ENCODE data around the gene OLFM4.
A peak's percentile ranks its signal among the peaks of the same experiment; 100 is the strongest.

The OLFM4 gene

DNA sequence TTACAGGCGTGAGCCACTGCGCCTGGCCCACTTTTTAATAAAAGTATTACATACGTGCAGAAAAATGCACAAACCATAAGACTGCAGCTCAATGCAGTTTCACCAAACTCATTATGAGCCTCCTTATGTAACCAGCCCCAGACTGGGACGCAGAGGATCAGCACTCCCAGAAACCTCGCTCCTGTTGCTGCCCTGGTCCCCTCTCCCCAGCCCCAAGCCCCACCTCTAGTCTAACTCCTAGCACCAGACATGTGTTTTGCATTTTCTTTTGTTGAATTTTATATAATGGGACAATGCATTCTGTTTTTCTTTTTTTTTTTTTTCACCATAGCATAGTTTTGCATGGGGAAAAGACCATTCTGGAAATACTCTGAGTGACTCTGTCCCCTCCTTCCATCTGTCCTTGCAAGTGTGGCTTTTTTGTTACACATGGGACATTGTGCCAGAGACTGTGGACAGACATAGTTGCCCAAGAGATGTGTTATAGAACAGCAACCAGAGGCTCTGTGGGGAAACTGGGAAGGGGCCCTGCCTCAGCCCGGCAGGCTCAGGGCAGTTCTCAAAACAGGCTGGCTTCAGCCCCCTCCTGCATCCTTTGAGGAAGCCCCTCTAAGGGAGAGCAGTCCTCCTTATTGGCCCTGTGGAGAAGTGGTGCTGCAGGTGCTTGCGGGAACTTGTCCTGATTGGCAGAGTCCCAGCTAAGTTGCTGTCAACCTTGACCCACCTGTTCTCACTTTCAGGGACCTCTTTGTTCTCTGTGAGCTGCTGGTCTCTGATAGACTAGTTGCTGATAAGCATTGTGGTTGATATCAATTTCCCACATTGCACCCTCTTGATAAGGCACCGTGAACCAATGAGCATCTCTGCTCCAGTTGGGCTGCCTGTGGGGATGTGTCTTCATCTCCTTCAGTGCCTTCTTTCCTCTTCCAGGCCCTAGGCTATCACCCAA is 13.8 kb upstream of the OLFM4 start:
- DNase-seq = no peak

DNA sequence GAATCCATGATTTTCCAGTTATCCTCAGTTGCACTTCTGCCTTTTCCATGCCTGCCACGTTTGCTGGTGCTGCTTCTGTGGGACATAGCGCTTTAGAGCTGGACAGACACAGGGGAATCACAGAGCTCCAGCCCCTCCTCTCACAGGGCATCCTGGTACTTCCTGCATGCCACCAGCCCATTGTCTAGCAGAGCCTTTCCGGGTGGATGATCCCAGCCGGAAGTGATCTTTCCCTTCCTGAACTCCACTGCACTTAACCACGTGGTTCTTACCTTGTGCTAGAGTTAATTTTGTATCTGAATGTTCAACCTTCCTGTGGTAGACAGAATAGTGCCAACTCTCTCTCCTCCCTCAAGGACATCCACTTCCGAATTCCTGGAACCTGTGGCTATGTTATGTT is 12.6 kb upstream of the OLFM4 start:
- no peak for DNase-seq

DNA sequence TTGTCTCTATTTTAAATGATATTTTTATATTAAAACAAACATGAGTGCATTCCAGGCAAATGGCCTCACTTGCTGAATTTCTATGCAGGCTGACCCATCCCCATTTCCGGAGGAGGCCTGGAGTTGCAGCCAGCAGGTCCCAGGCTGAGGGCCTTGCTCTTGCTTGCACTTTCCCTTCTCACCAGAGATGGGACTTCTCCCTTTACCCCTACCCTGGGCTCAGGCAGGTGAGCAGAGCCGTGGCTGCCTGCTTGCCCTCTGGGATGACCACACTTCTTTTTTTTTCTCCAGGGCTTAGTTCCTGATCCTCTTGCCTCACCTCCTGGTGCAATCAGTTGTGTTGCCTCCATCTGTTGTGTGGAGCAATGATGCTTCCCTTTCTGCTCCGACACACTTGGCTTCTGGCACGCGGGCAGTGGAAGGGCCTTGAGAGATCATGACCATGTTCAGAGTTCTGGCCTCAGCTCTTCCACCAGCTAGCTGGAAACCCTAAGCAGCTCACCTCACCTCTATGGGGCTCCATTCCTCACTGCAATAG is 11.1 kb upstream of the OLFM4 start:
- DNase-seq = no peak

DNA sequence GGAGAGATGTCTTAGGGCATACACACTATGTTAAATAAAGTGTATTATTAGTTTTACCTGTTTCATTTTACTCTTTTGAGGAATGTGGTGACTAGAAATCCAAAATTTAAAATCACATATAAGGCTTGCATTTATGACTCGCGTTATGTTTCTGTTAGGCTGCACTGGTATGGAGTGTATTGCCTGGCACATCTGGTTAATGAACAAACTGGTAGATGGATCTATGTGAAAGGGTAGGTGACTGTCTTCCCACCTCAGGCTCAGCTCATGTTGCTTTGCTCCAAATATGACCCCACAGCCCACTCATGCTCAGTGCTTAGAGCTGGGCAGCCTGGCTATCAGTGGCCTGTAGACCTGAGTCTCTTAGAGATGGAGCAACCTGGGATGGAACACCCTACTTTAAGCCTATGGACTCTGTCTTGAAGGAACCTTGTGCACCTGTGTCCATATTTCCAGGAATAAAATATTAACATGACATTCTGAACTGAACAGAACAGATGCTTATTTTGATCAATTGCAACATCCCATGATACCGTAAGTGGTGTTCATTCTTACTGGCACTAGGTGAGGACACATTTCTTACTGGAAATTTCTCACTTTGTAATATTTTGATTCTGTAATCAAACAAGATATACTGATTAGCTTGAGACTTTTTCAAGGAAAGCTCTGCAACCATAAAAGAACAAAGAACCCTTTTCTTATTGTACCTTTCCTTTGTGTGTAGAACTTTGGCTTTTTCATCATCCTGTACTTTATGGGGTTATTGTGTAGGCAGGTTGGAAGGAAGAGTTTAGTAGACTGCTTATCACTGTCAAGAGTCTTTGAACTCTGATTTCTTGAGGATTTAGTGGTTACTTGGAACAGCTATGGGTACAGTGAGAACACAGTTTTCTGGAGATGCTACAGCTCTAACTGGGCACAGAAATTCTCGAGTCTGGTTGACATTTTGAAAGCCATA is 9.6 kb upstream of the OLFM4 start:
- no peak for DNase-seq

DNA sequence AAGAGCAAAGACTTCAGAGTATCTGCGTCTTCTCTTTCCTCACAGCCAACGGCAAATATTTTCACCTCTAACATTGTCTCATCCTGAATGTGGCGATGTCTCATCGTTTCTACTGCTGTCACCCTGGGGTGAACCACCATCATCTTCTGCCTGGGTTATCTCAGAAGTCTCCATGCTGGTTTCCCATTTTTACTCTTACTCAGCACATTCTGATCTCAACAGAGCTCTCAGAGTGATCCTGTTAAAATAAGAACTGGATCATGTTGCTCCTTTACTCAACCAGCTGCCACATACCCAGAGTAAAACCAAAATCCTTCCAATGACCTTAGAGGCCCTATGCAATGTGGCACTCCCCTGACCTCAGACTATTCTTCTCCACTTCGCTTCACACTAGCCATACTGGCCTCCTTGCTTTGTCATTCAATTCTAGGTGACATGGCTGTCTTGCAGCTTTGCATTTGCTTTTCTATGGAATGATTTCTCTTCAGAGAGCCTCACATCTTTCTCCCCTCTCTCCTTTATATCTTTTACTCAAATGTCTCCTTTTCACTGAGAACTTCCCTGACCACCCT is 7.8 kb upstream of the OLFM4 start:
- no peak for DNase-seq

DNA sequence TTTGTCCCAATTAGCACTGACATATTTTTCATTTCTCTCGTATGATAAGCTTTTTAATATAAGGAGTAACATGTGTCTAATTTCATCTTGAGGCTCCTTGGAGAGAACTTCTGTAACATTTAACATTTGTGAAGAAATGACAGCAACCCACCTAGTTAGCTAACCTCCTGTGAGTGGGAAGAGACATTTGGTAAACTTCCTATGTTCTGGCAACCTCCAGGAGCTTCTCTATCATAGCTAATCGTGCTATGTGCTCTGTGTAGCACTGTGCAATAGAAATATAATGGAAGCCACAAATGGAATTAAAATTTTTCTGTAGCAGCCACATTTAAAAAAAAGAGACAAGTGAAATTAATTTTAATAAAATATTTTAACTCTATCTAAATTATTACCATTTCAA is 5.4 kb upstream of the OLFM4 start:
- no peak for DNase-seq

DNA sequence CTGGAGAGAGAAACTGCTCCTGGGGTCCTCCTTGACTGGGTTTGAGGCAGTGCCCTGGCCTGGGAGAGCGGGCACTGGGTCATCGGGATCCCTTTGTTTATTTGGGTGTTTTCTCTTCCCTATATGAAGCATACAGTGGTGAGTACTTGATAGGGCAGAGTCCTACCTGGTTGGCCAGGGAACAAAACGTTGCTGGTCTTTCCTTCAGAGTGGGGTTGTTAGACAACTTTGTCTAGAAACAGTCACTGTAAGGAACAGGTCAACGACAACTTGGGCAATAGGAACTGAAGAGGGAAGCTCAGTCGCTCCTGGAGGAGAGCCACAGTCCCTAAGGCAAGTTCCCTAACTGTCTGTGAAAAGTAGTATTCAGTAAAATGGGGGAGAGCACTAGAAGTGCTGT is 550 bp upstream of the OLFM4 start:
- DNase-seq = no peak

DNA sequence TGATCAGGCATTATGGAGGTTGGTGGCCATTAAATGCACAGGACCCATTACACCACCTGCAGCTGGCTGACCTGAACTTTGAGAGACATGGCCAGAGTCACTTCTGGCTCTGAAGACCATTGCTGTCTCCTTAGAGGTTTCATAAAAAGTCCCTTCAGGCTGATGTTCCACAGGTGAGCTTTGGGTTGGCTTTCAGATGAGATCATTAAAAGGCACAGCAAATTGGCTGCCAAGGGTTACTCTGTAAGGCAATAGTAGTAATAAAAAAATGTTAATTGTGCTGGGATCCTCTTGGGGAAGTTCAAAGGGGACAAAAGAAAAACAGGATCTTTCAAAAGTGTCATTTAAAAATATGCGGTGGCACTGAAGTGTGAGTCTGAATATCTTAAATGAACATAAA is 4.2 kb downstream of the OLFM4 start:
- no peak for DNase-seq

DNA sequence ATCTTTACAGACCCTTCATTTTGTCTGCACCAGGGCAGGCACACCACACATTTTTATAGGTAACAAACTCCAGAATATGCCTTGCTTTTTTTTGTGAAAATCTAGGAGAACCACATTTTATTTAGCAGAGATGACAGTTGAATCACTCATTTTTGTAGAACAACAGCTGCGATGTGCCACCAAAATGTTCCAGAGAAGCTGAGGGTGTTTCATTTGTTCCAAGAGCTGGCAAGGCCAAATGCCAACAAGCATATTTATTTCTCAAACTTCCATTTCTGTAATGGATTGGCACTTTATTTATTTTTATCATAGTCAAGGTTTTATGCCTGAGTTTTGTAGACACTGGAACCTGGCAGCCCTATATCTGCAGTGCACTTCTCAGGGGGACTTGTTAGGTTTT is 10.4 kb downstream of the OLFM4 start:
- no peak for DNase-seq

DNA sequence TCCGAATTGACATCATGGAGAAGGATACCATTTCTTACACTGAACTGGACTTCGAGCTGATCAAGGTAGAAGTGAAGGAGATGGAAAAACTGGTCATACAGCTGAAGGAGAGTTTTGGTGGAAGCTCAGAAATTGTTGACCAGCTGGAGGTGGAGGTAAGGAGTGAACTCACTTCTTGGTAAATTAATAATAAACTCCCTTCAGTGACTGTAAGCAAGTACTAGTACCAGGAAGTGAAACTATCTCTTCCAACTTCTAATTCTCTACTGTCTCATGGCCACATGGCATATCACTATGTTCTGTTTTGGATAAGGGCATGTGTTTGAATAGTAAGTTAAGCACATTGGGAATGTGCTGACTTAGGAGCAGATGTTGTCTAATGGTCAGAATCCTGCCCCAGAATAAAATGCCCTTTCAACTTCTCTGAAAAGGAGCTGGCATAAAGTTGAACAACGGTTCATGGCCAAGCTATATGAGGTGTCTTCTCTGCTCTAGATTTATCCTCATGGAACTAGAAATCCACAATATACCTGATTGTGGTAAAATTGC is 13.4 kb downstream of the OLFM4 start:
- no peak for DNase-seq

DNA sequence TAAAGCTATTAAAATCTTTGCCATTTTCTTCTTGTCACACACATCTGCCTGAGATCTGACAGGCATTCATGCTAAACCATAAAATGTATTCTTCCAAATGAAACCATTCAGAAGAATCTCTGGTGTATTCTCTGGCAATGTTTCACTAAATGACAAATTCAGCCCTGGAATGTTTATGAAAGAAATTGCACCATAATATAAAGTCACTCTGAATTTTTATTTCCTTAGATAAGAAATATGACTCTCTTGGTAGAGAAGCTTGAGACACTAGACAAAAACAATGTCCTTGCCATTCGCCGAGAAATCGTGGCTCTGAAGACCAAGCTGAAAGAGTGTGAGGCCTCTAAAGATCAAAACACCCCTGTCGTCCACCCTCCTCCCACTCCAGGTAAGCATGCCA is 14.3 kb downstream of the OLFM4 start:
- DNase-seq = no peak

DNA sequence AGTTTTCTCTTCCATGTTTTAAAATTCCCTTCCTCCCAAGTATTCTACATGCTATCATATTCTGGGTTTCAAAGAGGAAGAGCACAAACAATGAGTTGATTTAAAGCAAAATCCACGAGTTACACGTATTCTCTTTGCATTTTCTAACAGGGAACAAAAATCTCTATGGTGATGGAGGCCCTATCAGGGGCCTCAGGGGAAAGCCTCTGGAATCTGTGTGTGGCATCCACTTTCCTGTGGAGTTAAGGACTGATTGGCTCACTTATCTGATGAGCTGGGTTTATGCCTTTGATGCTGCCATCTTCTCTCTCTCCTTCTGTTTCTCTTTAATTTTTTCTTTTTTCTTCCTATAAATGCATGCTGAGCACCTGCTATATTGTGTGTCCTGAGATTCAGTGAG is 14.8 kb downstream of the OLFM4 start:
- no peak for DNase-seq

DNA sequence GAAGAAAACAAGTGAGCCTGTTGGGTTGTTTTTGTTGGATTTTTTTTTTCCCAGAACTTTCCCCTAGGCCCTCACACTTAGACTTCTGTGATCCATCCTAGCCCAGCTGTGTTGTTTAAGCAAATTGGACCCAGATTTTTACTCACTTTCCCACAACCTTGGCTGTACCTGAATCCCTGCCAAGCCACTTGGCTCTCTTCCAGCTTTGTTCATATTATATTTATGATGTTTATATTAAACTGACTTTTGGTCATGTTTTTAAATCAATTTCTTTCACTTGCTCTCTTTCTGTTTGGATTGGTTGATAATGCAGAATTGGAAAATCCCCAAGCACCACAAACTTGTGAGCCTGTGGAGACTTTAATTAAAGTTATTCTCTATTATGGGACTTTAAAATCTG is 16.6 kb downstream of the OLFM4 start:
- peak in 1 of 2 experiments; percentile 3 for DNase-seq

DNA sequence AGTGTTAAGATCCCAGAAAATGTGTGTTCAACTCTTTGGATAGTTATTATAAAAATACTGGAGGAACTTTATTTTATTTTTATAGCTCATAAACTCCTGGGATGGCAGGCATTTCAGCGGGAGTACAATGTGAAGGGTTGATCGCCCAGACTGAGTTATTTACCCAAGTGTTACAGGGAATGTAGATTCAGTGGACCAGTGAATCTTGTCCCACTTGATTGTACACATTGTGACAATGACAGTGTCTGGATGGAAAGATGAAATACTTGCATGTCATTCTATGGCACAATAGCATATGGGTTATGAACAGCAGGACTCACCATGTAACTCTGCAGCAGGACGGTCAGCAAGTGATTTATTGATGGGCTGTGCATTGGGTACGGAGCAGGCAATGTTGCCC is 20.3 kb downstream of the OLFM4 start:
- no peak for DNase-seq

DNA sequence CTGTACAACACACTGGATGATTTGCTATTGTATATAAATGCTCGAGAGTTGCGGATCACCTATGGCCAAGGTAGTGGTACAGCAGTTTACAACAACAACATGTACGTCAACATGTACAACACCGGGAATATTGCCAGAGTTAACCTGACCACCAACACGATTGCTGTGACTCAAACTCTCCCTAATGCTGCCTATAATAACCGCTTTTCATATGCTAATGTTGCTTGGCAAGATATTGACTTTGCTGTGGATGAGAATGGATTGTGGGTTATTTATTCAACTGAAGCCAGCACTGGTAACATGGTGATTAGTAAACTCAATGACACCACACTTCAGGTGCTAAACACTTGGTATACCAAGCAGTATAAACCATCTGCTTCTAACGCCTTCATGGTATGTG is 21.5 kb downstream of the OLFM4 start:
- no peak for DNase-seq

DNA sequence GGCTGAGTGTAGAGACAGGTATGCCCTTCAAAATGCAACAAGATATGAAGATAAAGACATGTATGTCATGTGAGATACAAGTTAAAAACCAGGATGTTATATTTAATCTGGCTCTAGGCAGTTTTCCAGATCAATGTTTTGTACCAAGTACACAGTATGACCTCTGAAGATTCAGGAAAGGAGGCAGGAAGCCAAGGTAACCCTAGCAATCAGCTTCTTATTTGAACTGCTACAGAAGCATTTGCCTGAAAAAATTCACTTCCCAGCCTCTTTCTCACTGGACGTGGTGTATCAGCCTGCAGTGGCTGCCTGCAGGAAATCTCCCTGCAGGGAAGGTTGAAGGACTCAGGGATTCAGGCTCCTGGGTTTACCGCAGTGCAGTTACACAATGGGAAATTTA is 24.1 kb downstream of the OLFM4 start:
- peak in 1 of 2 experiments; percentile 12 for DNase-seq

DNA sequence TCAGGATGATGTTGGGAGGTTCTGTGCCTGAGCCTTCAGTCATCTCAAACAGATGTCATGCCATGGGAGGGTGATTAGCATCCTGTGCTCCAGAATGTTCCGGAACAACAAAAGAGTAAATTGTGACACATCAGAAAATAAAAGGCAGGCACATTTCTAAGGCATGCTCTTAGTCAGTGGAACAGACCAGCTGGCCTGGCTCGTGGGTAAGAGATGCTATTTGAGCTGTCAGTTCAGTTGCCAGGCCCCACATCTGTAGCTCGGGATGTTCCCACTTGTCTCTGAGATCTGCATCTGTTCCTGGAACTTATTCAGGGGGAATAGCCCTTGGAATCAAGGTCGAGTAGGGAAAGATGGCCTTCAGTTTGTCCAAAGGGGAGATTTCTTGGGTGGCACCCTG is 26.0 kb downstream of the OLFM4 start:
- DNase-seq = no peak

DNA sequence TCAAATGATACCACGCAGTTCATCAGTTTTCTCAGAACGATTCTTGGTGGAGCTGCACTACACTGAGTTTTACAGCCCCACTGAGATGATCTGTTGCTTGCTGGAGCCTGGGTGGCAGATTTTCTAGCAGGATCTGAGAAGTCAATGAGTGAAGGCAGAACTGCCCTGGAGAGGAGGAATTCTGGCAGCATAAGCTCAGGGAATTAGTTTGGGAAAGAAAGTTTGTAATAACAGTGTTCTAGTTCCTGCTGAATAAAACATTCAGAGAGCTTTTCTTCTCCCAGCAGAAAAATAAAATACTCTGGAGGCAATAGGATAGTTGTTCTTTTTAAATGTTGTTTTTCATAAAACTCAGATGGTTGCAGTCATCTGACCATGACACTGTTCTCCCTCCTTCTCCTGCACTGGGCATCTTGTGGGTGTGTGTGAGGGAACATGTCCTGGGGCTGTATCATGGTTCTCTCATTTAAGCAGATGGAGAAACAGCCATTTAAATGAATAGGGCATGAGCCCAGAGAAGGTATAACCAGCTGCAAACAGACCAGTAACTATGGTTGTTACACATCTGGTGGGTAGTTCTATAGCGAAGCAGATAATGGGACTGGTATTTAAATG is 29.6 kb downstream of the OLFM4 start:
- DNase-seq = no peak

DNA sequence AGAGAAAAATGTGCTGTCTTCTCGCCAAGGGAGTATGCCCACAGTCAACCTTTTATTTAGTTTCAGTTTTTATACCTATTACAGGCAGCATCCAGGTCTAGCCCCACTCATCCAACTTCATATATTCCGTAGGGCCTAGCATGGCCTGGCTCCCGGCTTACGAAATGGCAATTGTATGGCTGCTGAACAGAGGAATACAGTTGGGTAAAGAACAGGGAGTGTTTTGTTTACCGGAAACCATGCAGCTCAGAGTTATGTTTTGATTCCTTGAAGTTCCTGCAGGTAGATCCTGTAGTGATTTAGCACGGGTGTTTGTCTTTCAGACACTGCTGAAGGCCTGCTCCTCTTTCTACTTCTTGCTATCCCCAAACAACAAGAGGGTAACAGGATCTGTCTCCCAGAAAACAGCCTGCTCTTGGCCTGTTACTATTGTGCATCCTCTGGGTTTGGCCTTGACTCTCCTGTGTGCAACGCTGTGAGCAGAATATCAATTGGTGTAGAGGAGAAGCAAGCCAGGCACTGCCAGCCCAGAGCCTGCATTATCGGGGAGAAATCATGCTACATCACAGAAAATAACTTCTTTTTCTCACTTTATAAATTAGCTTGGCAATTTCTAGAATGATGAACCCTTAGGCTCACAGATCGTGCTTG is 32.4 kb downstream of the OLFM4 start:
- DNase-seq = no peak

DNA sequence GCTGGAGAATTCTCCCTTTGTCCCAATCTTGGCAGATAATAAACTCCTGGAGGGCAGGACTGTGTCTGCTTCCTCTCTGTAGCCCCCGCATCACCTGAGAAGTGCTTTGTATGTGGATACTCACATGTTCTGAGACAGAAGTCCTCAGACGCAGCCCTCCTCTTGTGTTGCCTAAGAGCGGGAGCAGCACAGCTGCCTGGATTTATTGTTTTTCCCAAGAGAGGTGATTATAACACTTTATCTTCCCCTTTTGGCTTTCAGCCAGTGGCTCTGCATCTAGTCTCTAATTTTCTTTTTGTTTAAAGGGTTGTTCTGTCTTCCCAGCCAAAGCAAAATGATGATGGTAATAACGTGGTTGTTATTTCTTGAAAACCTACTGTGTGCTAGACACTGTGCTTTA is 36.1 kb downstream of the OLFM4 start:
- no peak for DNase-seq

DNA sequence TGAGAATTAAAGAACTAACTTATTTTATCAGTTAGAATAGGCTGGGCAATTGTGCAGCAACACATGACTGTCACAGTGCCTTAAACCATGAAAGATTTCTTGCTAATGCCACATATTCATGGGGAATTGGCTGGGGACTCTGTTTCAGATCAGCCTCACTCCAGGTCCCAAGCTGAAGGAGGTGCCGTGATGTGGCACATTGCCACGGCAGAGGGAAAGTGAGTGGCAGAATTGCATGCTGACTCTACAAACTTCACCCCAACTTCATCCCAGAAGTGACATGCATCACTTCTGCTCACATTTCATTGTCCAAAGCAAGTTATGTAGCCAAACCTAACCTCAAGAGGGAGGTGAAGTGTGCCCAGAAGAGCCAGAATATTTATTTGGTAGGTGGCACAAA is 37.8 kb downstream of the OLFM4 start:
- no peak for DNase-seq
